Fibroblast of skin of back (primary cell): ENCODE results near the gene METTL16. TPM values are rescaled to one million over a fixed set of nuclear protein-coding genes. Genes with fewer than 3 reads are reported as not detected.
A peak's percentile ranks its signal among the peaks of the same experiment; 100 is the strongest.
"Not testable (repeated sequence)": the region's sequence is repeated elsewhere in the genome, so short reads cannot be mapped to it uniquely, and the experiment has no call there.

Experiments used
- DNase-seq: peaks from one replicate; pipeline ENCODE4 v3.0.0-alpha.2; 2013
- polyA plus RNA-seq, 2 experiments: library from polyadenylated mRNA; unstranded; fragments of 120-200 nt; gene quantifications; one replicate each; pipeline ENCODE4 v1.2.1, GENCODE V29; 2013; ENCODE audit not compliant: insufficient read length in 2 of 2

Gene METTL16, protein sequence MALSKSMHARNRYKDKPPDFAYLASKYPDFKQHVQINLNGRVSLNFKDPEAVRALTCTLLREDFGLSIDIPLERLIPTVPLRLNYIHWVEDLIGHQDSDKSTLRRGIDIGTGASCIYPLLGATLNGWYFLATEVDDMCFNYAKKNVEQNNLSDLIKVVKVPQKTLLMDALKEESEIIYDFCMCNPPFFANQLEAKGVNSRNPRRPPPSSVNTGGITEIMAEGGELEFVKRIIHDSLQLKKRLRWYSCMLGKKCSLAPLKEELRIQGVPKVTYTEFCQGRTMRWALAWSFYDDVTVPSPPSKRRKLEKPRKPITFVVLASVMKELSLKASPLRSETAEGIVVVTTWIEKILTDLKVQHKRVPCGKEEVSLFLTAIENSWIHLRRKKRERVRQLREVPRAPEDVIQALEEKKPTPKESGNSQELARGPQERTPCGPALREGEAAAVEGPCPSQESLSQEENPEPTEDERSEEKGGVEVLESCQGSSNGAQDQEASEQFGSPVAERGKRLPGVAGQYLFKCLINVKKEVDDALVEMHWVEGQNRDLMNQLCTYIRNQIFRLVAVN
- 16.8 TPM for polyA plus RNA-seq (2013, experiment 1 of 2; ENCODE audit: insufficient read length)
- 14.2 TPM for polyA plus RNA-seq (2013, experiment 2 of 2; ENCODE audit: insufficient read length)

DNA sequence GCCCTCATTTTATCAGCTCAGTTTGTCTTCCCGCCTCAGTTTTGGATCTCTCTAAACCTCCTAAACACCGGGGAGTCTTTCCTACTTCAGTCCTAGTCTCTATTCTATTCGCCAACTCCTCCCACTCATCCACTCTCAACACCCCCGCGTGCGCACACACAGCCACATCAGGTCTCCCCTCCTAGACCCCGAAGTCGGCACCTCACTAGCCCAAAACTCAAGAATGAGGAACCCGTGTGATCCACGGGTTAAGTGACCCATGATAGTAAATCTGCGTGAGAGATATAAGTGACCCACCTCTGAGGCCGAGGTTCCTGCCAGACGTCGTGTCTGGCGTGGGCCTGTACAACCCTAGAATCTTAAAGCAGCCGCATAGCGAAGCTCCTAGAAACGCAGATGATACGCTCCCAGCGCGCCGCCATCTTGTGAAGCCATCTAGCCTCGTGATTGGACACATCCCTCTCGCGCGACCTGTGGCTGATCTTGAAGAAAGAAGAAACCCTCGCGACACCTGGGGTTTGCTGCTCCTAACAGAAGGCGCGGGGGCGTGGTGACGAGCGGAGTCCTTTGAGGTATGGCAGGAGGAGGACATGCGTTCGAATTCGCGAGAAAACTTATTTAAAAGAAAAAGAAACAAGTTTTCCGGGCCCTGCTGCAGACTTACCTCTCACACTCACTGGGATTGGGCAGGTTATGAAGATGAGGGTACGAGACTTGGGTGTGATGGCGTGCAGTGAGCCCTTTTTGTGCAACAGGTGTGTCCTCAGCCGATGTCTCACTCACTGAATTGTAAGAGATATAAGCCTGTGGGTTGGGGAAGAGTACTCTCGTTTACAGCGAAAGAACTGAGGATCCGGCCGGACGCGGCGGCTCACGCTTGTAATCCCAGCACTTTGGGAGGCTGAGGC lies at the start of gene METTL16:
Gene METTL16, minus strand, starts transcription at position 427 of the 908 bp plus-strand sequence. CDS start 9,557 bp downstream, outside the sequence.
- peak; percentile 99 for DNase-seq

DNA sequence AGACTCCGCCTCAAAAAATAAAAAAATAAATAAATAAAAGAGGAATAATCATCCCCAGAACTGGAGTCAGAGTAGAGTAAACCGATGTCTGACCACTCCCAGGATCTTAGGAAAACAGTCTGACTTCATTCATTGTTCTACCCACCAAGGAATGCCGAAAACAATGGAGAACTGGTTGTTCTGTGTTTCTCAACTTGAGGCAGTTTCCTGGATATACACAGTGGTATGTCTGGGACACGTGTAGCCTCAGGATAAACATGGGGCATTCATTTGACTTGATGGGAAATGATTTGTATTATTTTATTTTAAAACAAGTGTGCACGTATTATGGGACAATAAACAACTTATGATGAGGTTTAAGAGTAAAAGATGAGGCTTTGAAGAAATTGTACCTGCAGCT lies 49.0 kb upstream of the METTL16 start:
- DNase-seq = no peak

DNA sequence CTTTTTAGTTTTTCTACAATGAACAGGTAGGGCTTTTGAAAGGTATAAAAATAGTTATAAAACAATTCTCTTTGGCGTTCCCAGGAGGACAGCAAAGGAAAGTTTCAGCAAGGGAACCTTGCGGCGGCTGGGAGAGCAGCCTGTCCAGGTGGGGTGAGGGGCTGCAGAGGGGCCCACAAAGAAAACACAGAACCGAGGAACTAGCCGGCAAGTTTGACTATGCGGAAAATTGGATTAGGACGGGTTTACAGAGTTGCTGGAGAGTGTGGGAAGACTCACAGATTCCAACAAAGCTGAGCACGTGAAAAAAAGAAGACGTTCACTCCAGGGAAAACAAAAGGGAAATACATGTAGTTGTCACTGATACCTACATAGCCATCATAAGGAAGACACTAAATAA lies 40.2 kb upstream of the METTL16 start:
- no peak for DNase-seq

DNA sequence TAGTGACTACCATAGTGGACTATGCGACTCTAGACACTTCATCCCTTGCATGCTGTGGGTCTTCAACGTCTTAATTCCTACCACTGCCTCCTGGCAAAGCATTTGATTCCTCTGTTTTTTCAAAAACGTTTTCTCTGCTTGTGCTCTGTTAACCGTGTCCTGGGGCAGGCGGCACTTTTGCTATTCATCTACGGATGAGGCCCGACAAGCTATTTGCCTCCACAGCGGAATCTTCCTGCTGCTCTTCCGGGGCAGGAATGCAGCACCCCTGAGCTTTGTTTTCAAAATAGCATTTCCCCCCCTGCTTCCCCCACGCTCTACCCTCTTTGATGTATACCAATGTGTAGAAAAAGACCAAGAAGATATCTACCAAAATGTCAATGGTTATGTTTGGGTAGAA lies 39.8 kb upstream of the METTL16 start:
- no peak for DNase-seq

DNA sequence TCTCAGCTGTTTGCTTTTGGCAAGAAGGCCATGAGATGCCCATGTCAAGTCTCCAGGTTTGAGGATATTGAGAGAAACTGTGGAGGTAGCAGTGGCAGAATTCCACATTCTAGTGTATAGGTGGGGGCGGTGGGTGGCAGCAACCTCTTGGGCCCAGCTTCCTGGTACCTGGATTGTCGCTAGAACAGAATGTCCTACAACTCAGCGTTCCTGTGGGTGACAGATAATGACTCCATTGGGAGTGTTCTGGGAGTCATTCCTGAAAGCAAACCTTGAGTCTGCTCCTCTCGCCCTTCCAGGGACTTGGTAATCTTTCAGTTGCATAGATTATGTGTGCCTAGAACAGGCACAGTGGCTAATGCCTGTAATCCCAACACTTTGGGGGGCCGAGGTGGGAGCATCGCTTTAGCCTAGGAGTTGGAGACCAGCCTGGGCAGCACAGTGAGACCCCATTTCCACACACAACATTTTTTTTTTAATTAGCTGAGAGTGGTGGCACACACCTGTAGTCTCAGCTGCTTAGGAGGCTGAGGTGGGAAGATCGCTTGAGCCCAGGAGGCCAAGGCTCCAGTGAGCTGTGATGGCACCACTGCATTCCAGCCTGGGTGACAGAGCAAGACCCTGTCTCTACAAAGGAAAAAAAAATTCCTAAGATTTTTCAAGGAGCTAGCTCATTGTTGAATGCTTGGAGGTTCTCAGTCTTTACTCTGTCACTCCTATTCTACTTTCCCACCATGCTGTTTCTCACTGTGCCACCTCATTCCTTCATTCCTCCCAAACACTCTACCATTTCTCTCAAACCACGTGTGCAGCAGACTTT lies 37.9 kb upstream of the METTL16 start:
- peak; percentile 43 for DNase-seq

DNA sequence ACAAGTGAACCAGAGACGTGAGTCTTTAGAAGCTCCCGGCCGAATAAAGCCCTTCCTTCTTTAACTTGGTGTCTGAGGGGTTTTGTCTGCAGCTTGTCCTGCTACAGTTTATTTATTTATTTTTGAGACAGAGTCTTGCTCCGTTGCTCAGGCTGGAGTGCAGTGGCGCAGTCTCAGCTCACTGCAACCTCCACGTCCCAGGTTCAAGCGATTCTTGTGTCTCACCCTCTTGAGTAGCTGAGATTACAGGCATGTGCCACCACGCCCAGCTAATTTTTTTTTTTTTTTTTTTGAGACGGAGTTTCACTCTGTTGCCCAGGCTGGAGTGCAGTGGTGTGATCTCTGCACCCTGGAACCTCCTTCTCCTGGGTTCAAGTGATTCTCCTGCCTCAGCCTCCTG lies 36.3 kb upstream of the METTL16 start:
- DNase-seq = not testable (repeated sequence)

DNA sequence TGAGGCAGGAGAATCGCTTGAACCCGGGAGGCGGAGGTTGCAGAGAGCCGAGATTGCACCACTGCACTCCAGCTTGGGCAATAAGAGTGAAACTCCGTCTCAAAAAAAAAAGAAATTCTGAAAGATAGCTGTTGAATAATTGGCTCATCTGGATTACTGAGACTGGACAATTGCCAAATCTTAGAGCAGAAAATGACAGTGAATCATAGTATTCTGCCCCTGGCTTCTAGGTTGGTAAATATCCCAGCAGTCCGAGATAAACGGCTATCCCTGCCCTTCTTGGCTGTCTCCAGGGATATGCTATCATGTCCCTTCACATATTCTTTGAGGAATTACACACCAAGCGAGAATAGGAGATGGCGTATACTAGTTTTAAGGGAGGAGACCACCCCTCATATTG lies 35.5 kb upstream of the METTL16 start:
- DNase-seq = peak; percentile 18

DNA sequence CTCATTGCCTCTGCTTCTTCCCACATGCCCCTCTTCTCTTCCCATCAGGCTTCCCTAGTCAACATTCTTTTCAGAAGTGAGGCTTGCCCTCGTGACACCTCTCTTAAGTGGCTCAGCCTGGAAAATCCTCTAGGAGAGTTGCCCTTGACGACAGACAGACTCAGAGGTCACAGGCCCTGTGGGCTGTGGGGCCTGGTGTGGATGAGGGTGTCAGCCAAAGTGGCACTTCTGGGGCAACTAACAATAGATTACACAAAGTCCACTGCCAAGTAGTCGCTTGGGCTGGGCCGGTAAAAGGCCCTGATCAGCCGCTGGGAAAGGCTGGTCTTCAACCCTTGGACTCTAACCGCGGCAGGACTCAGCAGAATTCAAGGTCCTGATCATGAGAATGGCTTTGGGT lies 33.7 kb upstream of the METTL16 start:
- no peak for DNase-seq

DNA sequence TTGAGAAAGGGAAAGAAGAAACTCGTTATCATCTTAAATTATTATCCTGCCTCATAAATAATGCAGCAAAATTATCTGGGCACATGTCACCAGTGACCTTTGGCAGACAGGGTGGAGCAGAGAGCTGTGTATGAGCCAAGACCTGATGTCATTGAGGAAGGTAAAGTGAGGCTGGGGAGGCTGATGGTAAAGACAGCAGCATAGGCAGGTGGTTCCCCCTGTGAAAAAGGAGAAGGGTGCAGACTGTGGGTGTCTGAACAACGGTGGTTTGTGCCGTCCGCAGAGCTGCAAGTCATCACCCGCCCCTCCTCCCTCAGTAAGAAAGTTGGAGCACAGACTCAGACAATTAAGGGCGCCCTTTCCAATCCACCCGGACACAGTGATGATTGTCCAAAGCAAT lies 30.8 kb upstream of the METTL16 start:
- DNase-seq = no peak

DNA sequence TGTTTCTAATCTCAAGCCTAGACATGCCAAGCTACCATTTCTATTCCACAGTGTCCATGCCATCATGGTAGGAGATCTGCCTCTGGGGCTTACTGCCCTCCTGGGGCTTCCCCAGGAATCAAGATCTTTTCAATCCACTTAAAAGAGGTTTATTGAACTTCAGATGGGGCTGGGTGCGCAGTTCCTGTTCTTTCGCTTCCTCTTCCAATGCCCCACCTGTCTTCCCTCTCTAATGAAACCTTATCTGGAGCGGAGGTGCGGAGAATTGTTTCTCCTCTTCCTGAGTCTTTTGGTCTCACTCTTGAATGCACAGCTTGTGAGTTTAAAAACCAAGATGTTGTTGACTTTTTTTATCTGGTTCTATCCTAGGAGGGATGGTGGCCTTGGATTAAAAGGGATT lies 30.4 kb upstream of the METTL16 start:
- no peak for DNase-seq

DNA sequence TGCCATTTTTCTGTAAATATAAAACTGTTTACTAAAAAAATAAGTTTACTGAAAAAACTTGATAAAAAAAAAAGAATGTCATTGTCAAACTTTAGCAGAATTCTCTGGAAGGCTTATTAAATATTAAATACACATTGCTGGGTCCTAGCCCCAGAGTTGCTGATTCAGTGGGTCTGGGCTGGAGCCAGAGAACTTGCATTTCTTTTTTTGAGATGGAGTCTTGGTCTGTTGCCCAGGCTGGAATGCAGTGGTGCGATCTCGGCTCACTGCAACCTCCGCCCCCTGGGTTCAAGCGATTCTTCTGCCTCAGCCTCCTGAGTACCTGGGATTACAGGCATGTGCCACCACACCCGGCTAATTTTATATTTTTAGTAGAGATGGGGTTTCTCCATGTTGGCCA lies 25.9 kb upstream of the METTL16 start:
- DNase-seq = not testable (repeated sequence)

DNA sequence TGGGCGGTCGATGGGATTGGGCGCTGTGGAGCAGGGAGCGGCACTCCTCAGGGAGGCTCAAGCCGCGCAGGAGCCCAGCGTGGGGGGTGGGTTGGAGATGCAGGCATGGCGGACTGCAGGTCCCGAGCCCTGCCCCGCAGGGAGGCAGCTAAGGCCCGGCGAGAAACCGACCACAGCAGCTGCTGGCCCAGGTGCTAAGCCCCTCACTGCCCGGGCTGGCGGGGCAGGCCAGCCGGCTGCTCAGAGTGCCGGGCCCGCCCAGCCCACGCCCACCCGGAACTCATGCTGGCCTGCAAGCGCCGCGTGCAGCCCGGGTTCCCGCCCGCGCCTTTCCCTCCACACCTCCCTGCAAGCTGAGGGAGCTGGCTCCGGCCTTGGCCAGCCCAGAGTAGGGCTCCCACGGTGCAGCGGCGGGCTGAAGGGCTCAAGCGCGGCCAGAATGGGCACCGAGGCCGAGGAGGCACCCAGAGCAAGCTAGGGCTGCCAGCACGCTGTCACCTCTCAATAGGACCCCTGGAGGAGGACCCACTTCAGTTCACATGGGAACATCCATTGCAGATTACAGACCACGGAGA lies 20.5 kb upstream of the METTL16 start:
- DNase-seq = no peak

DNA sequence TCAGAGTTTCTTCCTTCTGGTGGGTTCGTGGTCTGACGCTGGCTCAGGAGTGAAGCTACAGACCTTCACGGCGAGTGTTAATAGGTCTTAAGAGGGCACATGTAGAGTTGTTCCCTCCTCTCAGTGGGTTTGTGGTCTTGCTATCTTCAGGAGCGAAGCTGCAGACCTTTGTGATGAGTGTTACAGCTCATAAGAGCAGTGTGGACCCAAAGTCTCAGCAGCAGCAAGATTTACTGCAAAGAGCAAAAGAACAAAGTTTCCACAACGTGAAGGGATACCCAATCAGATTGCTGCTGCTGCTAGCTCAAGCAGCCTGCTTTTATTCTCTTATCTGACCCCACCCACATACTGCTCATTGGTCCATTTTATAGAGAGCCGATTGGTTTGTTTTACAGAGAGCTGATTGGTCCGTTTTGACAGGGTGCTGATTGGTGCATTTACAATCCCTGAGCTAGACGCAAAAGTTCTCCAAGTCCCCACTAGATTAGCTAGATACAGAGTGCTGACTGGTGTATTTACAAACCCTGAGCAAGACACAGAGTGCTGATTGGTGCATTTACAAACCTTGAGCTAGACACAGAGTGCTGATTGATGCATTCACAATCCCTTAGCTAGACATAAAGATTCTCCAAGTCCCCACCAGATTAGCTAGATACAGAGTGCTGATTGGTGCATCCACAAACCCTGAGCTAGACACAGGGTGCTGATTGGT lies 19.7 kb upstream of the METTL16 start:
- not testable (repeated sequence) for DNase-seq

DNA sequence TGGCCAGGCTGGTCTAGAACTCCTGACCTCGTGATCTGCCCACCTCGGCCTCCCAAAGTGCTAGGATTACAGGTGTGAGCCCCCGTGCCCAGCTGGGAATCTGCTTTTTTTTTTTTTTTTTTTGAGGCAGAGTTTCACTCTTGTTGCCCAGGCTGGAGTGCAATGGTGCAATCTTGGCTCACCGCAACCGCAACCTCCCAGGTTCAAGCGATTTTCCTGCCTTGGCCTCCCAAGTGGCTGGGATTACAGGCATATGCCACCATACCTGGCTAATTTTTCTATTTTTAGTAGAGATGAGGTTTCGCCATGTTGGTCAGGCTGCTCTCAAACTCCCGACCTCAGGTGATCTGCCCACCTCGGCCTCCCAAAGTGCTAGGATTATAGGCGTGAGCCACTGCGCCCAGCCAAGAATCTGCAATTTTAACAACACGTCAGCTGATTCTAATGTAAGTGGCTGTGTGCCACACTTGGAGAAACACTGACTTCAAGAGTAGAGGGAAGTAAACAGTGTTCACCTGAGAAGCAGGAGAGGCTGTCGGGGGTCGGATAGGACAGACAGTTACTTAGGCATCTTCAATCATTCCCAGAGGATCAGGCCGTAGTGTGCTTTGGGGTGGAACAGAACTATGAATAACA lies 10.2 kb upstream of the METTL16 start:
- not testable (repeated sequence) for DNase-seq

DNA sequence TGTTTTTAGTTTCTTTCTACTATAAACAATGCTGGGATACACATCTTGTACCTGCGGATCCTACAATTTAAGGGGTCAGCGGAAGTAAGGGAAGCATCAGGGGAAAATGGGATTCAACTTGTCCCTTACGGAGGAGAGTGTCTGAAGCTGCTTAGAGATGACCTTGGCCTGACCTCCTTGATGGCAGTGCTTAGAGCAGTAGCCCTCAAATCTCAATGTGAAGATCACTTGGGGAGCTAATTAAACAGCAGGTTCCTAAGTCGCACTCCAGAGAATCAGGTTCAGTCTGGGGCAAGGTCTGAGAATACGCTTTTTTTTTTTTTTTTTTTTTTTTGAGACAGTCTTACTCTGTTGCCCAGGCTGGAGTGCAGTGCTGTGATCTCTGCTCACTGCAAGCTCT lies 9.6 kb upstream of the METTL16 start:
- DNase-seq = no peak

DNA sequence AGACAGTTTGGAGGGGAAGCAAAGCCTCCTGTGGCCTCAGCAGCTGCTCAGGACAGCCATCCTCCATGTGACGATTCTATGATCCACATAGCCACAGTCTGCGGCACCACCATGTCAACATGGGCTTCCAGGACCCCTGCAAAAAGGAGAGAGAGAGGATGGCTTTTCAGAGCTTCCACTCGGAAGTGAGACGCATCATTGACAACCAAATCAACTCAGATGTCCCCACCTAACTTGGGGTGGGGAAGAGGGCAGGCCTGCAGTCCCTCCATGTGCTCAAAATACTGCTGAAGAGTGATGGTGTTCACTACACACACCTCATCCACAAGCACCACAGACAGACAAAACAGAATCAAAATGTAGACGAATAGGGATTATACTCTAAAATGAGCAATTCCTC lies 5.9 kb upstream of the METTL16 start:
- DNase-seq = no peak

DNA sequence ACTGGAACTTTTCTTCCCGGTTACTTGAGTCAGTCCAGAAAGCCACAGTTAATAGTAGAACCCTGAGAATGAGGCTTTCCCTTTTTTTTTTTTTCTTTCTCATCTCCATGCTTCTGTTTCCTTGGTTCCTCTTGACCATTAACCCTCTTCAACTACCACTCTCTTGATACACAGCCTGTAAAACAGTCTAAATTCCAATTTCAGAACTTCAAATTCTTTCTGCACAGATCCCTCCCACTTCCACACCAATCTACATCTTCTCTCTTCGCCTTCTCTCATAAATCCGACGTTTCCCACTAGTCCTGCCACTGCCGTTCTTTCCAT lies 588 bp downstream of the METTL16 start:
- no peak for DNase-seq

DNA sequence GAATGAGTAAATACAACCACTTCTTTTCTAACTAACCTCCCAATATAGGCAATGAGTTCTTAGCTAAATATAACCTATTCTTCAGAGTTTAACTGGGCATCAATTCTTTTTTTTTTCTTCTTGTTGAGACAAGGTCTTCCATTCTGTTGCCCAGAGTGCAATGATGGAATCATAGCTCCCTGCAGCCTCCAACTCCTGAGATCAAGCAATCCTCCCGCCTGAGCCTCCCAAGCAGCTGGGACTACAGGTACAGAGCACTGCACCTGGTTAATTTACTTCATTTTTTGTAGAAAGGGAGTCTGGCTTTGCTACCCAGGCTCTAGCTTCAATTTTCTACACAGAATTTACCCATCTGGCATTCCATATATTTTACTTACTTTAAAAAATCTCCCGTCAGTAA lies 1.1 kb downstream of the METTL16 start:
- no peak for DNase-seq

DNA sequence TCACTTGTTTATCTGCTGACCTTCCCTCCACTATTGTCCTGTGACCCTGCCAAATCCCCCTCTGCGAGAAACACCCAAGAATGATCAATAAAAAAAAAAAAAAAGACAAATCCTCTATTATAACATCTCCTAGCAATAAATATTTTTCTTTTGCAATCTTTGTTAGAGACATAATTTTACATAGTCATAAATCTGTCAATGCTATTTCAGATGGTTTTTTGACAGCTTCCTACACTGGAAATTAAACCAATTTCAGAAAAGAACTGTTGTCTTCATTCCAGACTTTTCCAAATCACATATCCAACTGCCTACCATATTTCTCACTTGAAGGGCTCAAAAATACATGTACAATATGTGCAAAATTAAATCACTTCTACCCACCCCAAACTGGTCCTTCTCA lies 3.7 kb downstream of the METTL16 start:
- DNase-seq = no peak

DNA sequence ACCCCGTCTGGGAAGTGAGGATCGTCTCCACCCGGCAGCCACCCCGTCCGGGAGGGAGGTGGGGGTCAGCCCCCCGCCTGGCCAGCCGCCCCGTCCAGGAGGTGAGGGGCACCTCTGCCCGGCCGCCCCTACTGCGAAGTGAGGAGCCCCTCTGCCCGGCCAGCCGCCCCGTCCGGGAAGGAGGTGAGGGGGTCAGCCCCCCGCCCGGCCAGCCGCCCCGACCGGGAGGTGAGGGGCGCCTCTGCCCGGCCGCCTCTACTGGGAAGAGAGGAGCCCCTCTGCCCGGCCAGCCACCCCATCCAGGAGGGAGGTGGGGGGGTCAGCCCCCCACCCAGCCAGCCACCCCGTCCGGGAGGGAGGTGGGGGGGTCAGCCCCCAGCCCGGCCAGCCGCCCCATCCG lies 4.7 kb downstream of the METTL16 start:
- not testable (repeated sequence) for DNase-seq

DNA sequence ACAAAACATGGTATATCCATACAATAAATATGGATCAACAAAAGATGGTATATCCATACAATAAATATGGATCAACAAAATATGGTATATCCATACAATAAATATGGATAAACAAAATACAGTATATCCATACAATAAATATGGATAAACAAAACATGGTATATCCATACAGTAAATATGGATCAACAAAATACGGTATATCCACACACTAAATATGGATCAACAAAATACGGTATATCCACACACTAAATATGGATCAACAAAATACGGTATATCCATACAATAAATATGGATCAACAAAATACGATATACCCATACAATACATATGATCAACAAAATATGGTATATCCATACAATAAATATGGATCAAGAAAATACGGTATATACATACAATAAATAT lies 8.1 kb downstream of the METTL16 start:
- no peak for DNase-seq
